ENCODE results near the gene MAP3K3.
"Not testable (repeated sequence)": the region's sequence is repeated elsewhere in the genome, so short reads cannot be mapped to it uniquely, and the experiment has no call there.

Gene MAP3K3

DNA sequence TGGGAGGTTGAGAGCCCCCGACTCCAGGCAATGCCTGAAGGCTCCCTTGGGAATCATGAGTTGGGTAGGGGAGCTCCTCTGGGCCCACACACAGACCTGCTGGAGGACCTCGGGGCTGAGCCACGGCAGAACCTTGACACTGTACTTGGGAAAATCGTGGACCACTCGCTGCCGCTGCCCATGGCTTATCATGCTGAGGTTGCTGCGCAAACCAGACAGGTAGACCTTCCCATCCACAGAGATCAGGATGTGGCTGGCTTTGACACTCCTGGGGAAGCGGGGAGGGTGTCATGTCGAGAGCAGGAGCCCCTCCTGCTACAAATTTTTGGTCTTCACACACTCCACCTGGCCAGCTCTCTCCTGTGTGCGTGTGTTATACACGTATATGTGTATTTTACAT lies 84.9 kb downstream of the MAP3K3 start:
- H3K4me2 ChIP-seq (ENCODE audit: low read length), result no peak overlapping the region
- no peak overlapping the region for H2BK120ac ChIP-seq (ENCODE audit: low read depth, low read length)
- H3K23ac ChIP-seq (ENCODE audit: low read length), result no peak overlapping the region
- H3K56ac ChIP-seq (ENCODE audit: low read length), result no peak overlapping the region
- no peak overlapping the region for H3K27ac ChIP-seq (ENCODE audit: low read depth, low read length)
- no peak overlapping the region for H3K18ac ChIP-seq (ENCODE audit: low read length)
- peaks cover 5% of the 10 kb centered on the region for H3K4me1 ChIP-seq (ENCODE audit: control insufficient read depth, low read depth, low read length)
- peaks cover 7% of the 10 kb centered on the region for H3K79me2 ChIP-seq (ENCODE audit: control insufficient read depth, insufficient read depth, low read length)
- H2AK5ac ChIP-seq (ENCODE audit: low read length), result no peak overlapping the region
- H3K4me3 ChIP-seq (ENCODE audit: low read length), result no peak overlapping the region
- no peak overlapping the region for H2BK5ac ChIP-seq (ENCODE audit: low read length)
- peaks cover 8% of the 10 kb centered on the region for H3K79me1 ChIP-seq (ENCODE audit: low read length)
- no peak overlapping the region for H2BK15ac ChIP-seq (replicated peaks; ENCODE audit: low read depth)
- H3K27me3 ChIP-seq (ENCODE audit: insufficient read depth, low read length, poor library complexity), result no peaks in the 10 kb centered on the region
- H4K8ac ChIP-seq (ENCODE audit: low read depth, low read length), result no peak overlapping the region
- DNase-seq, result no peak
- no peak overlapping the region for H3K4ac ChIP-seq (ENCODE audit: low read depth, low read length)
- WGBS (ENCODE audit: extremely low coverage, insufficient coverage, low lambda C conversion rate), result no CpG with 5 or more reads among the region's 11 CpGs
- no peak overlapping the region for H3K9ac ChIP-seq (ENCODE audit: low read length)
- H4K5ac ChIP-seq (ENCODE audit: low read length), result no peak overlapping the region
- peaks cover 5% of the 10 kb centered on the region for H3K36me3 ChIP-seq (ENCODE audit: control insufficient read depth, insufficient read depth, low read length)

DNA sequence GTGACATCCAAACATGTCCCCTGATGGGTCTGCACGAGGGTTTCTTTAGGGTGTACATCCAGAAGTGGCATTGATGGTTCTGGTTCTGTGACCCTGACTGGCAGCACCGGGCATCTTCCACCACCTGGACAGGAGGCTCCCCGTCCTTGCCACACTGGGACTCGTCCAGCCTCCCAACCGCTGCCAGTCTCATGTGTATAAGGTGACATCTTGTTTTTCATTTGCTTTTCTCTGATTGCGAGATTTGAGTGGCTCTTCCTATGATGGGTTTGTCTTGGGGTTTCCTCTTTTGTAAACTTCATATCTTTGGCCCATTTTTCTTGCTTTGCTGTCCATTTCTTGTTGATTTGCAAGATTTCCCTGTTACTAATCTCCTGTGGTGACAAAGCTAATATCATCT lies 86.9 kb downstream of the MAP3K3 start:
- H3K4me3 ChIP-seq (ENCODE audit: low read length), result no peak overlapping the region
- no peaks in the 10 kb centered on the region for H3K79me2 ChIP-seq (ENCODE audit: control insufficient read depth, insufficient read depth, low read length)
- H3K4me1 ChIP-seq (ENCODE audit: control insufficient read depth, low read depth, low read length), result no peaks in the 10 kb centered on the region
- no peak overlapping the region for H2AK5ac ChIP-seq (ENCODE audit: low read length)
- H3K18ac ChIP-seq (ENCODE audit: low read length), result no peak overlapping the region
- H3K4me2 ChIP-seq (ENCODE audit: low read length), result no peak overlapping the region
- H2BK120ac ChIP-seq (ENCODE audit: low read depth, low read length), result no peak overlapping the region
- H3K36me3 ChIP-seq (ENCODE audit: control insufficient read depth, insufficient read depth, low read length), result peaks cover 5% of the 10 kb centered on the region
- no peak overlapping the region for H4K5ac ChIP-seq (ENCODE audit: low read length)
- no peak for DNase-seq
- no peak overlapping the region for H3K9ac ChIP-seq (ENCODE audit: low read length)
- H4K8ac ChIP-seq (ENCODE audit: low read depth, low read length), result no peak overlapping the region
- no peak overlapping the region for H2BK15ac ChIP-seq (replicated peaks; ENCODE audit: low read depth)
- no peaks in the 10 kb centered on the region for H3K27me3 ChIP-seq (ENCODE audit: insufficient read depth, low read length, poor library complexity)
- H3K56ac ChIP-seq (ENCODE audit: low read length), result no peak overlapping the region
- no peak overlapping the region for H3K23ac ChIP-seq (ENCODE audit: low read length)
- no peak overlapping the region for H2BK5ac ChIP-seq (ENCODE audit: low read length)
- H3K4ac ChIP-seq (ENCODE audit: low read depth, low read length), result no peak overlapping the region
- no peak overlapping the region for H3K27ac ChIP-seq (ENCODE audit: low read depth, low read length)
- no peaks in the 10 kb centered on the region for H3K79me1 ChIP-seq (ENCODE audit: low read length)
- no CpG with 5 or more reads among the region's 6 CpGs for WGBS (ENCODE audit: extremely low coverage, insufficient coverage, low lambda C conversion rate)

DNA sequence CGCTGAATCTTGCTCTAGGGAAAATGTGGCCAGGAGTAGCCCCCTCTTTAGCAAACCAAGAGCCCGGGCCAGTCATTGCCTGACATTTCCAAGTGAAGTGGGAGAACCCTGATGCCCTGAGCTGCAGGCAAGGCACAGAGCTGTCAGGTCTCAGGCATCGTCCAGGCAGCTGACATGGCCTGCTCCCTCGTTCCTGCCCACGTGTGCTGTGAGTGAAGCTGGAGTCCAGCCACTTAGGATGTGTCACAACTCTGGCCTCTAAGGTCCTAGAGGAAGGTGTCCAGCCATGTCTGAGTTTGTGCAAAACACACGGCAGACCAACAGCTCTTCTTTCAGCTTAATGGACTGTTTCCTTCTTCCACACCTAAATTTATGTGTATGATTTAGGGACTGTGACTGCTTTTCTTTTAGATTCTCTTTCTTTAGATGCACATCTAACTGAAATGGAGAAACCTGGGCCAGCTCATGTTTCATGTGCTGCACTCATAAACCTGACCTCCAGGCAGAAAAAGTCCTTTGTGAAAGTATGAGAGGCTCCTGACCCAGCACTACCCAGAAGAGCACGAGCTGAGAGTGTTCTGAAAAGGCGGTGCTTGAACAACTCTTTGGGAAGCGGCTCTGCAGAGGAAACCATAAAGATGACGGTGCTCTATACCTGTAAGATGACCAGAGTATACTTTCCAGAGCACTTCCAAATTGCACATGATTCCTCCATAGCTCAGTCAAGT lies 92.5 kb downstream of the MAP3K3 start:
- WGBS (ENCODE audit: extremely low coverage, insufficient coverage, low lambda C conversion rate), result no CpG with 5 or more reads among the region's 10 CpGs
- DNase-seq, result no peak
- H3K4me2 ChIP-seq (ENCODE audit: low read length), result no peak overlapping the region
- H2BK15ac ChIP-seq (replicated peaks; ENCODE audit: low read depth), result no peak overlapping the region
- H3K79me2 ChIP-seq (ENCODE audit: control insufficient read depth, insufficient read depth, low read length), result no peaks in the 10 kb centered on the region
- H3K18ac ChIP-seq (ENCODE audit: low read length), result no peak overlapping the region
- H3K4me1 ChIP-seq (ENCODE audit: control insufficient read depth, low read depth, low read length), result no peaks in the 10 kb centered on the region
- no peaks in the 10 kb centered on the region for H3K79me1 ChIP-seq (ENCODE audit: low read length)
- H2BK120ac ChIP-seq (ENCODE audit: low read depth, low read length), result no peak overlapping the region
- H3K23ac ChIP-seq (ENCODE audit: low read length), result no peak overlapping the region
- no peak overlapping the region for H3K27ac ChIP-seq (ENCODE audit: low read depth, low read length)
- peaks cover 2% of the 10 kb centered on the region for H3K36me3 ChIP-seq (ENCODE audit: control insufficient read depth, insufficient read depth, low read length)
- no peak overlapping the region for H3K4ac ChIP-seq (ENCODE audit: low read depth, low read length)
- no peak overlapping the region for H4K8ac ChIP-seq (ENCODE audit: low read depth, low read length)
- H3K27me3 ChIP-seq (ENCODE audit: insufficient read depth, low read length, poor library complexity), result no peaks in the 10 kb centered on the region
- H4K5ac ChIP-seq (ENCODE audit: low read length), result no peak overlapping the region
- H2AK5ac ChIP-seq (ENCODE audit: low read length), result no peak overlapping the region
- H3K4me3 ChIP-seq (ENCODE audit: low read length), result no peak overlapping the region
- no peak overlapping the region for H2BK5ac ChIP-seq (ENCODE audit: low read length)
- H3K56ac ChIP-seq (ENCODE audit: low read length), result no peak overlapping the region
- H3K9ac ChIP-seq (ENCODE audit: low read length), result no peak overlapping the region

DNA sequence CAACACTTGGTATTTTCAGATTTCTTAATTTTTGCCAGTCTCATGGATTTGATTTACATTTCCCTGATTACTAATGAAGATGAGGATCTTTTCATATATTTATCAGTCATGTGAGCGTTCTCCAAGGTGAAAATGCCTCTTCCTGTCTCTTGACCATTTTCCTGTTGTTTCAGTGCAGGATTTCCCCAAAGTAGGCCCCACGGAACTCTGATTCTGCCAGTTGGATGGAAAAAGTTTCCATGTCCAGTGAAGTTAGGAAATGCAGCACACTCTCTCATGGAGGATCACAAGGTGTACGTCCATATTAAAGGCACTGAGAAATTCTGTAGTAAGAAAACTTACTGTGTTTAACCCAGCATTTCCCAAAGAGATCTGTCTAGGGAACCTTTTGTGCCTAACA lies 94.2 kb downstream of the MAP3K3 start:
- H4K8ac ChIP-seq (ENCODE audit: low read depth, low read length), result no peak overlapping the region
- no peak overlapping the region for H4K5ac ChIP-seq (ENCODE audit: low read length)
- H3K9ac ChIP-seq (ENCODE audit: low read length), result no peak overlapping the region
- H3K36me3 ChIP-seq (ENCODE audit: control insufficient read depth, insufficient read depth, low read length), result no peaks in the 10 kb centered on the region
- H2AK5ac ChIP-seq (ENCODE audit: low read length), result no peak overlapping the region
- H3K4me3 ChIP-seq (ENCODE audit: low read length), result no peak overlapping the region
- no peak overlapping the region for H3K27ac ChIP-seq (ENCODE audit: low read depth, low read length)
- H2BK15ac ChIP-seq (replicated peaks; ENCODE audit: low read depth), result no peak overlapping the region
- H3K4ac ChIP-seq (ENCODE audit: low read depth, low read length), result no peak overlapping the region
- H3K56ac ChIP-seq (ENCODE audit: low read length), result no peak overlapping the region
- H3K4me2 ChIP-seq (ENCODE audit: low read length), result no peak overlapping the region
- H3K18ac ChIP-seq (ENCODE audit: low read length), result no peak overlapping the region
- DNase-seq, result no peak
- no peak overlapping the region for H2BK5ac ChIP-seq (ENCODE audit: low read length)
- no peak overlapping the region for H3K23ac ChIP-seq (ENCODE audit: low read length)
- no peaks in the 10 kb centered on the region for H3K79me1 ChIP-seq (ENCODE audit: low read length)
- H3K27me3 ChIP-seq (ENCODE audit: insufficient read depth, low read length, poor library complexity), result no peaks in the 10 kb centered on the region
- WGBS (ENCODE audit: extremely low coverage, insufficient coverage, low lambda C conversion rate), result no CpG with 5 or more reads among the region's 3 CpGs
- H3K79me2 ChIP-seq (ENCODE audit: control insufficient read depth, insufficient read depth, low read length), result no peaks in the 10 kb centered on the region
- no peaks in the 10 kb centered on the region for H3K4me1 ChIP-seq (ENCODE audit: control insufficient read depth, low read depth, low read length)
- H2BK120ac ChIP-seq (ENCODE audit: low read depth, low read length), result no peak overlapping the region

DNA sequence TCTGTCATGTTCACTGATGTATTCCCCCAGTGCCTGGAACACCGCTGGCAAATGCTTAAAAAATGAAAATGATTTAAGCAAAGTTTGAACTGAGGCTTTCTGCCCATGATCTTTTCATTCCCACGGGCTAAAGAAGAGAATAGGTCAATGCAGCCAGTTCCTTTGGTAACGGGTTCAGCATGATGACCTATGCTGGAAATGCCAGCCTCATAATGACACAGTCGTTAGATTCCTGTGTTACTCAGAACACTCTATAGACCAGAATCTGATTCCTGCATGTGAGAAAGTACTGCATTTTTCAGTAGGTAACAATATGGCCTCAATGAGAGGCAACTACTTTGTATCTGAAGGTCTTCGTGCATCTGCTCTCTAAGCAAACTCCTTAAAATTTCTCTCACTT lies 96.8 kb downstream of the MAP3K3 start:
- no peak overlapping the region for H4K8ac ChIP-seq (ENCODE audit: low read depth, low read length)
- no peaks in the 10 kb centered on the region for H3K79me2 ChIP-seq (ENCODE audit: control insufficient read depth, insufficient read depth, low read length)
- H3K56ac ChIP-seq (ENCODE audit: low read length), result no peak overlapping the region
- H2BK5ac ChIP-seq (ENCODE audit: low read length), result no peak overlapping the region
- no peak overlapping the region for H3K4me2 ChIP-seq (ENCODE audit: low read length)
- H3K27me3 ChIP-seq (ENCODE audit: insufficient read depth, low read length, poor library complexity), result no peaks in the 10 kb centered on the region
- H3K4ac ChIP-seq (ENCODE audit: low read depth, low read length), result no peak overlapping the region
- no peak overlapping the region for H3K4me3 ChIP-seq (ENCODE audit: low read length)
- H3K79me1 ChIP-seq (ENCODE audit: low read length), result no peaks in the 10 kb centered on the region
- no peaks in the 10 kb centered on the region for H3K4me1 ChIP-seq (ENCODE audit: control insufficient read depth, low read depth, low read length)
- no peak overlapping the region for H2AK5ac ChIP-seq (ENCODE audit: low read length)
- H2BK120ac ChIP-seq (ENCODE audit: low read depth, low read length), result no peak overlapping the region
- H3K18ac ChIP-seq (ENCODE audit: low read length), result no peak overlapping the region
- no peak for DNase-seq
- no CpG with 5 or more reads among the region's 5 CpGs for WGBS (ENCODE audit: extremely low coverage, insufficient coverage, low lambda C conversion rate)
- H3K9ac ChIP-seq (ENCODE audit: low read length), result no peak overlapping the region
- H3K23ac ChIP-seq (ENCODE audit: low read length), result no peak overlapping the region
- no peak overlapping the region for H2BK15ac ChIP-seq (replicated peaks; ENCODE audit: low read depth)
- H3K36me3 ChIP-seq (ENCODE audit: control insufficient read depth, insufficient read depth, low read length), result no peaks in the 10 kb centered on the region
- H3K27ac ChIP-seq (ENCODE audit: low read depth, low read length), result no peak overlapping the region
- no peak overlapping the region for H4K5ac ChIP-seq (ENCODE audit: low read length)

DNA sequence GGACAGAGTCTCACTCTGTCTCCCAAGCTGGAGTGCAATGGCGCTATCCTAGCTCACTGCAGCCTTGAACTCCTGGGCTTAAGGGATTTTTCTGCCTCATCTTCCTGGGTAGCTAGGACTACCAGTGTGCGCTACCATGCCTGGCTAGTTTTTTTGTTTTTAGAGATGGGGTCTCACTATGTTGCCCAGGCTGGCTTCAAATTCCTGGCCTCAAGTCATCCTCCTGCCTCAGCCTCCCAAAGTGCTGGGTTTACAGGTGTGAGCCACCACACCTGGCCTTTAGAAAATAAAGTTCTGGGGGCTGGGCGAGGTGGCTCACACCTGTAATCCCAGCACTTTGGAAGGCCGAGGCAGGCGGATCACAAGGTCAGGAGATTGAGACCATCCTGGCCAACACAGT lies 98.0 kb downstream of the MAP3K3 start:
- not testable (repeated sequence) for H3K79me1 ChIP-seq (ENCODE audit: low read length); H2BK5ac ChIP-seq (ENCODE audit: low read length); H3K79me2 ChIP-seq (ENCODE audit: control insufficient read depth, insufficient read depth, low read length); H4K5ac ChIP-seq (ENCODE audit: low read length); H2BK120ac ChIP-seq (ENCODE audit: low read depth, low read length); H3K56ac ChIP-seq (ENCODE audit: low read length); H4K8ac ChIP-seq (ENCODE audit: low read depth, low read length); DNase-seq; H3K27me3 ChIP-seq (ENCODE audit: insufficient read depth, low read length, poor library complexity); H3K23ac ChIP-seq (ENCODE audit: low read length); H3K18ac ChIP-seq (ENCODE audit: low read length); H2AK5ac ChIP-seq (ENCODE audit: low read length); H2BK15ac ChIP-seq (replicated peaks; ENCODE audit: low read depth); H3K9ac ChIP-seq (ENCODE audit: low read length); H3K4me1 ChIP-seq (ENCODE audit: control insufficient read depth, low read depth, low read length); H3K4me3 ChIP-seq (ENCODE audit: low read length); H3K36me3 ChIP-seq (ENCODE audit: control insufficient read depth, insufficient read depth, low read length); H3K27ac ChIP-seq (ENCODE audit: low read depth, low read length); H3K4me2 ChIP-seq (ENCODE audit: low read length); H3K4ac ChIP-seq (ENCODE audit: low read depth, low read length)
- no CpG with 5 or more reads among the region's 5 CpGs for WGBS (ENCODE audit: extremely low coverage, insufficient coverage, low lambda C conversion rate)

Measured in mesendoderm (in vitro differentiated cells).